CD4-positive, alpha-beta T cell treated with Interferon gamma for 1 hour (primary cell): ENCODE measurements around the gene TRIM65.
"Not testable (repeated sequence)": the region's sequence is repeated elsewhere in the genome, so short reads cannot be mapped to it uniquely, and the experiment has no call there.

Source experiments
- DNase-seq: peaks from one replicate; pipeline ENCODE4 v3.0.0-alpha.2; 2020

The TRIM65 gene

DNA sequence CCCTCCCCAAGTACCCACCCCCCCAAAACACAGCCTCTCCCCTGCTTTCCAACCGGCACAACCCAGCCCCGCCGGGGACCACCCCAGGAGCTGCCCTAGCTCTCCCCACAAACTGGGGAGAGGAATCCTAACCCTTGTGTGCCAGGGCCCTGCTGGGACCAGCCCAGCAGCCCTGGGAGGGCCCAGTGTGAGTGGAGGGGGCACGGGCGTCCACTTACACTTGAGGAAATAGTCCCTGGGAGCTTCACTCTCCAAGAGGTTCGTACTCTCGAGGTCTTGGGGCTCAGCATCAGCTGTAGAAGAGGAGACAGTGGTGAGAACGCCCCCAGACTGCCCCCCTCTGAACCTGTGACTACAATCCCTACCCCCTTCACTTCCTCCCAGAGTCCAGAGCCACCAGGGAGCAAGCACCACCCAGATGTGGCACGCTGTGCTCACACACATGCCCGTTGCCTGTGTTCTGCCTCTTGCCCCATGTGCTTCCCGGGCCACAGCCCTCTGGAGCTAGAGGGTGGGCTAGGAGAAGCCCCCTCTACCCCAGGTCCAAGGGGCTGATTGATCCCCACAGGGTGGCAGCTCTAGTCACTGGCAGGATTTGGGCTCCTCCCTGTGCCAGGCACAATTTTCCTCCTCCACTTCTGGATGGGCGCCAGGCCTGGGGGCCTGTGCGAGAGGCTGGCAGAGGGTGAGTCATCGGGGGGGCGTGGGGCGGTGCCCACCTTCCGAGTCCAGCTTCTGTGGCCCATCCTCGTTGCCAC lies 21.4 kb downstream of the TRIM65 start:
- DNase-seq: no peak

DNA sequence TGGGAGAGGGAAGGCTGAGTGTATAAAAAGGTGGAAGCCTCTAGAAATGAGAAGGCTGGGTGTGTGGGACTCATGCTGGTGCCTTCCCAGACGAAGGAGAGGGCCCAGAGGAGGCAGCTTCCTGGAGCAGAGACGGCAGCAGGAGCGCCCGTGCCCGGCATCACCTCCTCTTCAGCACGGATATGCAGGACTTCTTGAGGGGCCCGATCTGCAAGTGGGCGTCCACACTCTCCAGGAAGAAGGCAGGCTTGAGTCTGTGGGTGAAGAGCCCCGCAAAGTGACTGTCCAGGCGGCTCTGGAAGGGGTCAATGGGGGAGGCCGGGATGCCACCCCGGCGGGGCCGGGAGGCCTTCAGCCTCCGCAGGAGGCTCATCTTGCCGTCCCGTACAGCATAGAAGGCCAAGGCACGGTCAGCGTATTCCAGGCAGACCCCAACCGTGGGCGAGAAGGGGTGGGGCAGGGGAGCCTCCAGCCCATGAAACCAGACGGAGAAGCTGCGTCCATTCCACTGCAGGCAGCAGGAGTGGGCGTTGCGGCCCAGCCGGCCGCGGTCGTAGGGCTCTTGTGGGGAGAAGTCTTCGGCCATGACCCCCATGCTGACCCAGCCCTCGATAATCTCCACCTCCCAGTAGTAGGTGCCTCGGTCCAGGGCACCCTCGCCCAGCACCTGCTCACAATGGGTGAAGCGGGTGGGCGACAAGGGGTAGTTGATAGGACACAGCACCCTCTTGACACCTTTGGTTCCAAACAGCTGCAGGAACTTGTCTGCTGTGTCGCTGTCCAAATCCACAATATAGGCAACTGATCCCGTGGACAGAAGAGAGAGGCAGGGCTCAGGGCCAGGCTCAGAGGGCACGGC lies 22.2 kb downstream of the TRIM65 start:
- DNase-seq: no peak

DNA sequence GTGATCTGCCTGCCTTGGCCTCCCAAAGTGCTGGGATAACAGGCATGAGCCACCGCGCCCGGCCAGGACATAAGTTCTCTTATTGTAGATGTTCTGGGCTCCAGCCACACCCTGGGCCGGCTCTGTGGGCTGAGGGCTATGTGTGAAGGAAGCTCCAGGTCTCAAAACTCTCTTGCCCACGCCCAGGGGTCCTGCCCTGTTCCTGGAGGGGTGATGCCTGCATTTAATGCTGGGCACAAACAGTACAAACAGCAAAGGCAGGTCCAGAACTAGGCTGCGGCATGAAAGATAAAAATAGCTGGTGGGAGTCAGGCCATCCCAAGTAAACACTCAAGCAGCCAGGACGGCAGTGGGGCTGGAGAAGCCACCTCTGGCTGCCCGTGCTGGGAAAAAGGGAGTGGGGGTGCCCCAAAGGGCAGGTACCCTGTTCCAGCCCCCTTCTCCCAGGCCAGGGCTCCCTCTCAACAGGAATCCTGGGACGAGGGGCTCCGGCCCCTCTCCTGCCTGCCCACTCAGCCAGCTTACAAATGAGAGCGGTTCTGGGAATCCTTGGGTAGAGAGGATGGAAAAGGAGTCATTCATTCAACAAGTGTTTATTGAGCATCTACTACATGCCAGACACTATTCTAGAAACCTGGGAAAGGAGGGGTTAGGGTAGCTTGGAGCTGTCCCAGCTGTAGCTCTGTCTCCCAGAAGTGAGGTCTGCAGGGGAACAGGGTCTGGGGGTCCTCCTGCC lies 23.0 kb downstream of the TRIM65 start:
- no peak for DNase-seq

- DNase-seq: peak; percentile 67
These were observed 24.1 kb downstream of the TRIM65 start for GRCh38 chr17:75872434-75873351.

- DNase-seq: not testable (repeated sequence)
These were observed 26.5 kb downstream of the TRIM65 start for GRCh38 chr17:75870228-75870627.

DNA sequence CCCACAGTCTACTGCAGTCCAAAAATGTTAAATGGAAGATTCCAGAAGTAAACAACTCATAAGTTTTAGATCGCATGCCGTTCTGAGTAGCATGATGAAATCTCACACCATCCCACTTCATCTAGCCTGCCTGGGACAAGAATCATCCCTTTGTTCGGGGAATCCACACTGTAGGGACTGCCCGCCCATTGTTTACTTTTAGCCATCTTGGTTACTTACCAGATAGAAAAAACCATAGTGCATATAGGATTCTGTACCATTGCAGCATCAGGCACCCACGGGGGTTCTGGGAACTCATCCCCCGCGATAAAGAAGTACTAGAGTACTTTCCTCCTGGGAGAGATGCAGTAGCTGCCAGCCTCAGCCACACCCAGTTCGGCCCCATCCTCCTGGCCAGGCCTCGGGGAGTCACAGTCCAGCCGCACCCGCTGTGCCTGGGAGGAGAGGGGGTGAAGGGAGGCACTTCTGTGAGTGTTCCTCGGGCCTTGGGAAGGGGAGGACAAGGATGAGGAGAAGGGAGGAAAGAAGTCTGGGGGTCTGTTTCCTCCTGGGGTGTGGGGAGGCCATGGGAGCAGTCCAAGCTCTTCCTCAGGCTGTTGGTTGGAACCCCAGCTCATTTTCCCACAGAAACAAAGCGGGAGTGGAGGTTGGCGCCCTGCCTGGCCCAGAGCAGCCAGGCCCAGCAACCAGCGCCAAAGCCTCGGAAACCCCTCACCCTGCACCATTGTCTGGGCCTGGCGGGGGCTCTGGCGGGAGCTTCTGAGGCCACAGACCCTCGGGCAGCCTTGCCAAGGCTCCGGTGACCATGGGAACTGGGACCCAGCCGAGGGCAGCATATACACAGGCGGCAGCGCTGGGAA lies 27.2 kb downstream of the TRIM65 start:
- no peak for DNase-seq

DNA sequence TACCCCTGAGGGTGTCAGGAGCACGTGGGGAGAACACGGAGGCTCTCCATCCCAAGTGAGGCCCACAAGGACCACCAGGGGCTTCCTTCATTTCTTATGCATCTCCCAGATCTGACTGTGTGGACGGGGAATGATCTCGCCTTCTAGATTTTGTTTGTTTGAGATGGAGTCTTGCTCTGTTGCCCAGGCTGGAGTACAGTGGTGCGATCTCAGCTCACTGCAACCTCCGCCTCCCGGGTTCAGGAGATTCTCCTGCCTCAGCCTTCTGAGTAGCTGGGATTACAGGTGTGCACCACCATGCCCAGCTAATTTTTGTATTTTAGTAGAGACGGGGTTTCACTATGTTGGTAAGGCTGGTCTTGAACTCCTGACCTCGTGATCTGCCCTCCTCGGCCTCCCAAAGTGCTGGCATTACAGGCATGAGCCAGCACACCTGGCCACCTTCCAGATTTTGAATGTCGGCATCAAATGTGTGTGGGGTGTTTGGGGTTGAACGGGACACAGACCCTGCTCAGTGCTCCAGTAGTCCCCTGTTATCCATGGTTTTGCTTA lies 27.9 kb downstream of the TRIM65 start:
- DNase-seq: not testable (repeated sequence)

DNA sequence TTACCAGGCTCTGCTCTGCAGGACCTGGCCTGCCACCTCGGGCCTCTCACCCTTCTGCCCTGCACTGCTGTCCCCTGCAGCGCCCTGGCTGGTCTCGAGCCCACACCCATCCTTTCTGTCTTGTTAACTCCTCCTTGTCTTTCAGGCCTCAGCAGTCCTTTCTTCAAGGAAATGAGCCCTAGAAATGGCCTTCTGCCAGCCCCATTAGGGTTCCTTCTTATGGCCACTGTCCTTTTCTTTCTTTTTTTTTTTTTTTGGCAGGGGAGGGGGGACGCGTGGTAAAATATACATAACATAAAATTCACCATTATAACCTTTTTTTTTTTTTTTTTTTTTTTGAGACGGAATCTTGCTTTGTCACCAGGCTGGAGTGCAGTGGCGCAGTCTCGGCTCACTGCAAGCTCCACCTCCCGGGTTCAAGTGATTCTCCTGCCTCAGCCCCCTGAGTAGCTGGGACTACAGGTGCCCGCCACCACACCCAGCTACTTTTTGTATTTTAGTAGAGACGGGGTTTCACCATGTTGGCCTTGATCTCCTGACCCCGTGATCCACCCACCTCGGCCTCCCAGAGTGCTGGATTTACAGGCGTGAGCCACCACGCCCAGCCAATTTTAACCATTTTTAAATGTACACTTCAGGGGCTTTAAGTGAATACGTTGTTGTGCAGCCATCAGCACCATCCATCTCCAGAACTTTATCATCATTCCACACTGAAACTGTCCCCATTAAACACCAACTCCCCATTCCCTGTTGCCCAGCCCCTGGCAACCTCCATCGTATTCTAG lies 31.2 kb downstream of the TRIM65 start:
- not testable (repeated sequence) for DNase-seq

GRCh38 chr17:75864887-75865286 lies 31.9 kb downstream of the TRIM65 start:
- DNase-seq: peak; percentile 20

DNA sequence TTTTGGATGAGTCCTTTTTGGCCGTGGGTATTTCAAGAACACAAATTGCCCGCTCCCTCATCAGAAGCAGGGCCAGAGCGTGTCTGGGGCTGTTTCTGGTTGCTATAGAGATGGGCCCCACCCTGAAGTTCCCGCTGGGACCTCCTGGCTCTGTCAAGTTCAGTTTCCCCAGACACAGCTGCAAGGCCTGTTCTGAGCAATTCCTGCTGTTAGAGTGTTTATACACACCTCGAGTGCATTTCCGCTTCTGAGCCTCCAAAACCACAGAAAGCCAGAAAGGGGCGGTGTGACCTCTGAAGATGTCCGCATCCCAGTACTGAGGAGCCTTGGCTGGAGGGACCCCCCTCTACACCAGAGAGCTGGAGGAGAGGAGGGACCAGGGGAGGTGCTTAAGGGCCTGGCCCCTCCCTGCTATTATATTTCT lies 32.3 kb downstream of the TRIM65 start:
- DNase-seq: peak; percentile 75

- no peak for DNase-seq
These were observed 34.8 kb downstream of the TRIM65 start for GRCh38 chr17:75861927-75862317.

- DNase-seq: not testable (repeated sequence)
These were observed 37.4 kb downstream of the TRIM65 start for GRCh38 chr17:75859358-75859757.

DNA sequence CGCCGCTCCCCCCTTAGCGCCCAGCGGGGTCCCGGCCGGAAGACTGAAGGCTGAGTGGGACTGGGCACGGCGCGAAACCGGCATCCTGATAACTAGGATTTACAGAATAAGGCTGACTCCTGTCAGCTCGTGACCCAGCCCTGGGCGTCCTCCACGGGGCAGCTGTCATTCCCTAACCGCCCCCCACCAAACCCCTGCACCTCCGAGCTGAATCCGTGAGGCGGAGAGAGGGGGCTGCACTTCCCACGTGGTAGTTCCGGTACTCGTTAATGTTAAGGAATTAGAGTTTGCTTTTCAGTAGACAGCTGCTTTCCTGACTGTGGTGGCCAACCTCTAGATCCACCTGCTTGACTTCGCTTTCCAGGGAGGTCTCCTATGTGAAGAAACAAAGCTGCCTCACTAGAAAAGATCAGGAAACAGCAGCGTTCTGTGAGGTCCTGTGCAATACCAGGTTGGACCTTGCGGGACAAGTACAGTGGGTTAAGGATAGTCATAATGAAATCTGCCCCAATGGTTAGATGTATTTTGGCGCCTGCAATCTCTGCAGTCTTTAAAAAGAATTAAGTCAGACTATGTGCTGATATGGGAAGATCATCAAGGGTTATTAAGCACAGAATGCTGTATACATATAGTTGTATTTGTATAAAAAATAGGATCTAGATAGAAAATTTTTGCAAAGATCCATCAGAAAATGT lies 40.5 kb downstream of the TRIM65 start:
- no peak for DNase-seq

DNA sequence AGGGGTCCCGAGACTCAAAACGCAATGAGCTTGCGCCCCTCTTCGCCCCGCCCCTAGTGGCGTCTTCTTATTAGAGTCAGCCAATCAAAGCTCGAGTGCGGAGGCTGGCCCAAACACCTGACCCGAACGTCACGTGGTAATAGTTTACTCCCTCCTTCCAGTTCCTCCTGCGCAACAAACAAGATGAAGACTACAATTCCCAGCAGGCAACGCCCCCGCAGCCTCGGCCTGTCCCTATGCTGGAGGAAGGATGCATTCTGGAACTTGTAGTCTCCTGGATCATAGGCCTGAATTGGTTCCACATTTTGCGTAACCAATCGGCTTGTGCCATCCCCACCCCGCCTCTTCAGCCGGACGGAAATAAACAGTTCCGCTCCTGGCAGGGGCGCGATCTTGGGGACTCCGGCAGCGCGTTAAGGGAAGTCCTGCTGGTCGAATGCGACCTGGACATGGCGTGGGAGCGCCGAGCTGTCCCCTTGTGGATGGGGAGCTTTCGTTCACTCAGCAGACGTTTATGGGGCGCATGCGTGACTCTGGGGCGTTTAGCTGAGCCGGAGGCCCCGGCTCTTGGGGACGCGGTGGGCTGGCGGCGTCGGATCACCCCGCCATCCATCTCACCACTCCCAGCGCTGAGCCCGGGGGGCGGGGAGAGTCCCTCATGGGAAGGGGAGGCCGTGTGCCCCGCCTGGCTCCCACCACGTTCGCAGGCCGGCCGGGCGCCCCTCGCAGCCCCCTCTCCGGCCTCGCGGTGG lies 41.3 kb downstream of the TRIM65 start, which contains the start of gene WBP2:
WBP2 (minus strand) TSS at position 26 of the 752 bp plus-strand sequence. CDS start 38 bp downstream, outside the sequence.
- DNase-seq: peak; percentile 99

DNA sequence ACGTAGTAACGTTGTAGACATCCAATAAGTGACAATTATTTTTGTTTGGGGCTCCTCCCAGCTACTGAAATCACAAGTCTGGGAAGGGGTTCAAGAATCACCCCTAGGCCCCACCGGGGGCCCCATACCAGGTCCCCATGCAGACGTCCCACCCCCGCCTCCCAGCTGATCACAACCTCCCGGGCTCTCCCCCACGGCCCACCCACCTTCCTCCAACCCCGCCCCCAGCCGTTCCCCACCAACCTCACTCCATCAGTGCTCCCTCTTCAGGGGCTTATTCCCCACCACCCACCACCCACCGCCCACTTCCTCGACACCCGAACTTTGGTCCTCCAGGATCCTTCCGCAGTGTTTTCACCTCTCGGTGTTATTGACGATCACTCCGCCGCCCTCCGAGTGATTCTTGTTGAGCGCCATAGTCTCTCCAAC lies 41.9 kb downstream of the TRIM65 start:
- no peak for DNase-seq

- no peak for DNase-seq
These were observed 42.5 kb downstream of the TRIM65 start for GRCh38 chr17:75854101-75854748.

GRCh38 chr17:75853433-75853832 lies 43.3 kb downstream of the TRIM65 start:
- DNase-seq: no peak

DNA sequence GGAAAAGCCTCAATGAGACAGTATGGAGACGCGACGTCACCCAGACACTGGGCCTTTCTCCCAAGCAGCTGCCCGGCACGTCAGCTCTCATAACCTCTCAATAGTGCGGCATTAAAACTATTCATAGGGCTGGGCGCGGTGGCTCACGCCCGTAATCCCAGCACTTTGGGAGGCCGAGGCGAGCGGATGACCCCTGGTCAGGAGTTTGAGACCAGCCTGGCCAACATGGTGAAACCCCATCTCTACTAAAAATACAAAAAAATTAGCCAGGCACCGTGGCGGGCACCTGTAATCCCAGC lies 45.1 kb downstream of the TRIM65 start:
- DNase-seq: not testable (repeated sequence)
